ENCODE data around the gene CEBPB.
"Not testable (repeated sequence)": the region's sequence is repeated elsewhere in the genome, so short reads cannot be mapped to it uniquely, and the experiment has no call there.

Gene CEBPB

DNA sequence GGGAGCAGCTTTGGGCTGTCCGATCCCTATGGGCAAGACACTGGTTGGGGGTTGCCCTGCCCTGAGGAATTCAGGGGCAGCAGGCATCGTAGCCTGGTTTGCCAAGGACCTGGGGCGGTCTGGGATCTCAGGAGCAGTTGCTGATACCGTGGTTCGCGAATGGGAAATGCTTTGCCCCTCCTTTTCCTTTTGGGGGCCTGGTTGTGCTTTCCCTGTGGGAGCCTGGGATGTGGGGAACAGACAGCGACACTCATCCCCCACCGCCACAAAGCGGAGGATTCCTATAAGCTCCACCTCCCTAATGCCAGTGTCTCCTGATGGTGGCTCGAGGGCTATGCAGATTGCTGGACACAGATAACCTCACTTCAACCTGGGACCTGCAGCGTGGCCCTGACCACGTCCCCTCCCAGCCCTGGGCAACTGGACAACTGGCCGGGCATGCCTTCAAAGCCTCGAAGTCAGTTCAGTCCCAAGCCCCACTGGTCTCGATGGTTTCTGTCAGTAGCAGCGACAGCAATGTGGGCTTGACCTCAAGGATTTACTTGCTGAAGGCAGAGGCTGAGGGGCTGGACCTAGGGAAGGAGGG, 3.3 kb downstream of the CEBPB start:
- no peak for DNase-seq

DNA sequence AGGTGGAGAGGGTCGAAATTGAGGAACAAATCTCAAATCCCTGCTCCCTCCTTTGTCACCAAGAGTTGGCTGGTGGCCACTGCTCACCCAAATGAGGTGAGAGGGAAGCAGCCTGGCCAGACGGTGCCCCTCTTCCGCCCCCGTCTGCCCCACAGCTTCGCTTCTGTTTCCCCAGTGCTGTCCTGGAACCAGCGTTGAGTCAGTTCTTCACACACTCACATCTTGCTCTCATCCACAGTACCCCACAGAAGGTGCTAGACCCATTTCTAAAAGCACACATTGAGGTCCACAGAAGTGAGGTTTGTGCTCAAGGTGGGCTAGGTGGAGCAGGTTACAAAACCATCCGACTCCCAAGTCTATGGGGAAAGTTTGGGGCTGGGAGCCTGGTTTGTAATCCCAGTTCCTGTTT, 3.8 kb downstream of the CEBPB start:
- no peak for DNase-seq

DNA sequence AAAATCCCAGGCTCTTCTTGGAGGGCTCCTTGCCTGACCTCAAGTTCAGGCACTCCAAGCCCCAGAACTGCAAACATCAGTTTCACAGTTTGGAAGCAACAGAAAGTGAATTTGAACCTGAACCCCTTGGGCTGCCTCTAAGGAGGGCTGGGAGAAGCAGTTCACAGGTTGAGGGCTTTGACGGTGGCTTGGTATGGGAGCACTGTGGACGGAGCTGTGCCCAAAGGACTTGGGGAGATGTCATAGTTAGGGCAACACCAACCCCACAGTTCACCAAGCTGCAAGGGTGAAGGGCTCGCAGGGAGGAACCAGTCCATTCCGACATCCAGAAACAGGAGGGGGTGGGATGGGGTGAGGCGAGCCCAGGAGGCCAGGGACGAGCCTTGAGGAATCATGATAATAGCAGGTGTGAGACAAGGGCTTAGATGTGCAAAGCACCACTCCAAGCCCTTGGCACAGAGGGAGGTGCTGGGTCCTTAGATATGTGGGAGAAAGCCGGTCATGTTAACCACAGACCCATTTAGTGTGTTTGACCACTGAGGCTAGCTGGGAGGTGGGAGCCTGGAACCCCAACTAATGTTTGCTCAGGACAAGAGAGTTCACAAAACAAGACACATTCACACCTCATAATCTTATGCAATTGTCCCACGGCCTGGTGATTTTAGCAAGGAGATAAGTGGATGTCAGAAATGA, 4.3 kb downstream of the CEBPB start:
- no peak for DNase-seq

DNA sequence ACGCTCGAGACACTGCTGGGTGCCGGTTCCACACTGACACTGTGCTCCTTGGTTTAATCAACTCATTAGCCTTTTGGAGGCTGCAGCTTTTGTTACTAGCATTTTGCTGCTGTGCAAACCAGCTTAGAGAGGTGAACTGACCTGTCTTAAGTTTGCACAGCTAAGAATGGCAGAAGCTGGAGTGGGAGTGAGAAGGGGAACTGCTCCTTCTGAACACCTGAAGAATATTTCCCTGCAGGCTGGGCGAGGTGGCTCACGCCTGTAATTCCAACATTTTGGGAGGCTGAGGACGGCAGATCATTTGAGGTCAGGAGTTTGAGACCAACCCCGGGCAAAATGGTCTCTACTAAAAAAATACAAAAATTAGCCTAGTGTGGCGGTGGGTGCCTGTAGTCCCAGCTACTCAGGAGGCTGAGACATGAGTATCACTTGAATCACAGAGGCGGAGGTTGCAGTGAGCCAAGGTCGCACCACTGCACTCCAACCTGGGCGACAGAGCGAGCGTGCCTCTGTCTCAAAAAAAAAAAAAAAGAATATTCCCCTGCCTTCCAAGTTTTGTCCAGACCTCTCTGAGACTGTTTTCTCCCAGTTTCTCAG, 5.0 kb downstream of the CEBPB start:
- no peak for DNase-seq

DNA sequence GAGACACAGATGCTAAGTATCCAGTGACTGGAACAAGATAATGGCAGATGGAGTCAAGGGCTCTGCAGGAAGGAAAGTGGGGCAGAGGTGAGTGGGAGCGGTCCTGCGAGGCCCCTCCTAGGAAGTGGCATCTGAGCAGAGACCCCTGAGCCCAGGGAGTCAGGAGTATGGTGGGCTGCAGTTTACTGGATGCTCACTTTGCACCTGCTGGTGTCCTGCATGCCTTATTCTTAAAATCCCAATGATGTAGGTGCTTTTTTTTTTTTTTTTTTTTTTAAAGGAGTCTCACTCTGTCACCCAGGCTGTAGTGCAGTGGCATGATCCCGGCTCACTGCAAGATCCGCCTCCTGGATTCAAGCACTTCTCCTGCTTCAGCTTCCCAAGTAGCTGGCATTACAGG, 5.6 kb downstream of the CEBPB start:
- no peak for DNase-seq

DNA sequence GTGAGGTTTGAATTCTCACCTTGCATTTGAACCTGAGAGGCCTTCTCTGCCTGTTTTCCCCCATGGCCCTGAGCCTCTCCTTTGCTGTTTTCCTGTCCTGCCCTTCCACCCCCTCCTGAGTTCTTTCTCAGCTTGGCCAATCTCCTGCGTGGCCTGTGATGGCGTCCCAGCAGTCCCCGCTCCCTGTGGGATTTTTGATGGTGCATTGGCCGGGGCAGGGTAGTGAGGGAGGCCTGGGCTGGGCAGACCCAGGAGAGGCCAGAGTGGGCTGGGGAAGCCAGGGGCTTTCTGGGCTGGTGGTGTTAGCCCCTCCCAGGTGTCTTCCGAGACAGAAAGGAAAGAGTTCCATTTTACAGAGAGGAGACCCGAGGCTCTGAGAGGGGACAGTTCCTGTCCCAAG, 6.3 kb downstream of the CEBPB start:
- no peak for DNase-seq

DNA sequence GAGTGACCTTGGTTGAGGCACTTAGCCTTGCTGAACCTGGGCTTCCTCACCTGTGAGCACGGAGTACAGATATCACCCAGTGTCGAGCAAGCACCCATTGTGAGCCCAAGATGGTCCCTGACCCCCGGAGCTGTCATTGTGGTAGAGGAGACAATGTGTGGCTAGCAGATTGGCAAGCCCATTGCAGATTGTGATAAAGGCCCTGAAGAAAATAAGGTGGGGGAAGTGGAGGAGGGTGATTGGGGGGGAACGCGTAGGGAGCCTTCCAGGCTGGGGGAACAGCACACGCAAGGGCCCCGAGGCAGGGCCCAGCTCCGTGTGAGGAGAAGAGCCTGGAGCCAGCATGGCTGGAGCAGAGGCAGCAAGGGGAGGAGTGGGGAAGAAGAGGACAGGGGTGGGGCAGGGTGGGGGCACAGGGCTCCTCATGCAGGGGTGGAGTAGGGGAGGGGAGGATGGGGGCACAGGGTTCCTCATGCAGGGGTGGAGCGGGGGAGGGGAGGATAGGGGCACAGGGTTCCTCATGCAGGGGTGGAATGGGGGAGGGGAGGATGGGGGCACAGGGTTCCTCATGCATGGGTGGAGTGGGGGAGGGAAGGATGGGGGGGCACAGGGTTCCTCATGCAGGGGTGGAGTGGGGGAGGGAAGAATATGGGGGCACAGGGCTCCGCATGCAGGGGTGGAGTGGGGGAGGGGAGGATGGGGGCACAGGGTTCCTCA, 7.0 kb downstream of the CEBPB start:
- no peak for DNase-seq

DNA sequence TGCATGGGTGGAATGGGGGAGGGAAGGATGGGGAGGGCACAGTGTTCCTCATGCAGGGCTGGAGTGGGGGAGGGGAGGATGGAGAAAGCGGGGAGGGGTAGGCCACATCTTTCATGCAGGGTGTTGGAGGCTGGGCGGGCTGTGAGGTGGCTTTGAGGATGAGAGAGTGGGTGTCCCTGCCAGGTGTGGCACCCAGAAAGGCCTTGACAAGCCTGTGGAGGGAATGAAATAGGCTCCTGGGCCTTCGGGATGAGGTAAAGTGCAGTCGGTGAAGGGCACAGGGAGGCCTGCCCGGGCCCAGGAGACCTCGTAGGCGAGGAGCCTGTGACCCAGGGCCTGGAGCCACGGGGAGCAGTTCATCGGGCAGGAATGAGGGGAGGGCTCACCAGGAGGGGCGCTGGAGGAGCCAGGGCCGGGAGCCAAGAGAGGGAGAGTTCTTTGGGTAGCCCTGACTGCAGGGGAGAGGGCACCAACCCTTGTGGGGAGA, 7.6 kb downstream of the CEBPB start:
- no peak for DNase-seq

DNA sequence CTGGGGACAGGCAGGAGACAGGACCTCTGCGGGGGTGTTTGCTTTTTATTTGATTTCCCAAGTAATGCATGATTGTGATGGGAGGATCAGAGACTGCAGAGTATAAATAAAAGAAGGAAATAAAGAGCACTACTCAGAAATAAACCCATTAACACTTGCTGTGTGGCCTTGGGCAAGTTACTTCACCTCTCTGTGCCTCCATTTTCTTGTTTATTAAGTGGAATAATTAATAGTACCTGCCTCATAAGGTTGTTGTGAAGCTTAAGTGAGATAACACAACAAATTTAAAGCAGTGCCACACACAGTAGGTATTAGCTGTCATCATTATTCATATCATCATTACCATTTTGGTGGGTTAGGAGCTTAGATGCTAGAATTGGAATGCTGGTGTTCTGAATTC, 8.1 kb downstream of the CEBPB start:
- no peak for DNase-seq

DNA sequence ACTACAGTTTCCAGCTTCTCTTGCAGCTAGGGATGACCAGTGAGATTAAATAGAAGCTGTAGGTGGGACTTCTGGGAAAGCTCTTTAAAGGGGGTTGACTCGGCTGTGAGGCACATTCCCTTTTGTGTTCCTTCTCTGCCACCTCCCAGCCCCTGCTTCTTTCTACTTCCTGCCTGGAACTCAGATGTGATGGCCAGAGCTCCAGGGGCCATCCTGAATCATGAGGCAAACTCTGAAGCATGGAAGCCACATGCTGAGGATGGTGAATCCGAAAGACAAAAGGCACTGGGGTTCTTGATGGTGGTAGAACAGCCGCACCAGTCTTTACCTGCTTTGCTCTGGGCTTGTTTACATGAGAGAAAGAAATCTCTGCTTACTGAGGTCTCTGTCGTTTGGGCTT, 9.1 kb downstream of the CEBPB start:
- DNase-seq, result no peak

DNA sequence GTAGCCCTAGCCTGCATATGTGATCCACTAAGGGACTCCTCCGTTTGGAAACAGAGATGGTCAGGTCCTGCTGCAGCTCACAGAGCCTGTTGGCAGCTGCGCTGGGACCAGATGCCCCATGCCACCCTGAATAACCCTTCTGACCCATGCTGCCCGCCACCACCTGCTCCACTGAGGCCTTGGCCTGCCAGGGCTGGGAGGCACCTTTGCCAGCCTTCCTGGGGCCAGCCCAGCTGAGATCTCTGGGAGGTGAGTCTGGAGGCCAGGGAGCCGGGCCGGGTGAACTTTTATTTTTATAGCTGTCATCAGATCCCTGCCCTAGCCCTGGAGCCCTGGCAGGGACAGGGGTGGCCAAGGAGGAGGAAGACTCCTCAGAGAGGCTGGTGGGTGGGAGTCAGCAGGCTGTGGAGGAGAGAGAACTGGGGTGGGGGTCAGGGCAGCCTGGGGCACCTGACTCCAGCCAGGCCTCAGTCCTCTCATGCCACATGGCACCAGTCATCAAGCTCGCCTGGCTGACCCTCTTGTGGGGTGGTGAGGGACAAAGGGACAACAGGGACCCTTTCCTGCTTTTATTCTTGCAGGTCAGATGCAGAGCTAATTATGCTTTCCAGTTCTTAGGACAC, 10.0 kb downstream of the CEBPB start:
- DNase-seq, result no peak

DNA sequence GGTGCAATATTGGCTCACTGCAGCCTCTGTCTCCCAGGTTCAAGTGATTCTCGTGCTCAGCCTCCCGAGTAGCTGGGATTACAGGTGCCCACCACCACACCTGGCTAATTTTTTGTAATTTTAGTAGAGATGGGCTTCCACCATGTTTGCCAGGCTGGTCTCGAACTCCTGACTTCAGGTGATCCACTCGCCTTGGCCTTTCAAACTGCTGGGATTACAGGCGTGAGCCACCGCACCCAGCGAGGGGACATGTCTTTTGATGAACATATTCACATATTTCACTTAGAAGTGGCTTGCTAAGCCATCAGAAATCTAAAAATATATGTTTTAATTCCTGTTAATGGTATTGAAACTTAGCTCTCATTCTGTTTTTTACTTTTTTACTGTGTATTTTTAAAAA, 11.1 kb downstream of the CEBPB start:
- DNase-seq, result not testable (repeated sequence)

DNA sequence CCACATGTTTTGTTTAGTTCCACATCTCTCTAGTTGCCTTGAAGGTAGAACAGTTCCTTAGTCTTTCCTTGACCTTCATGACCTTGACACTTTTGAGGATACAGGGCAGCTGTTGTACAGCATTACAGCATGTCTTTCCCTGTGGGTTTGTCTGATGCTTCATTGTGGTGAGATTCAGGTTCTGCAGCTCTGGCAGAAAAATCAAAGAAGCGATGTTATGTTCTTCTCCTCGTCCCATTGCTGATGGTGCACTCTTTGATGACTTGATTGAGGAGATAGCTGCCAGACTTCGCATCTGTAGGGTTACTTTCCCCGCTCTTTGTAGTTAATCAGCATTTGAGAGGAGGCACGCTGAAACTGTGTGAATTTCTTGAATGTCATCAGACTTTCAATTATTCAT, 12.0 kb downstream of the CEBPB start:
- no peak for DNase-seq

DNA sequence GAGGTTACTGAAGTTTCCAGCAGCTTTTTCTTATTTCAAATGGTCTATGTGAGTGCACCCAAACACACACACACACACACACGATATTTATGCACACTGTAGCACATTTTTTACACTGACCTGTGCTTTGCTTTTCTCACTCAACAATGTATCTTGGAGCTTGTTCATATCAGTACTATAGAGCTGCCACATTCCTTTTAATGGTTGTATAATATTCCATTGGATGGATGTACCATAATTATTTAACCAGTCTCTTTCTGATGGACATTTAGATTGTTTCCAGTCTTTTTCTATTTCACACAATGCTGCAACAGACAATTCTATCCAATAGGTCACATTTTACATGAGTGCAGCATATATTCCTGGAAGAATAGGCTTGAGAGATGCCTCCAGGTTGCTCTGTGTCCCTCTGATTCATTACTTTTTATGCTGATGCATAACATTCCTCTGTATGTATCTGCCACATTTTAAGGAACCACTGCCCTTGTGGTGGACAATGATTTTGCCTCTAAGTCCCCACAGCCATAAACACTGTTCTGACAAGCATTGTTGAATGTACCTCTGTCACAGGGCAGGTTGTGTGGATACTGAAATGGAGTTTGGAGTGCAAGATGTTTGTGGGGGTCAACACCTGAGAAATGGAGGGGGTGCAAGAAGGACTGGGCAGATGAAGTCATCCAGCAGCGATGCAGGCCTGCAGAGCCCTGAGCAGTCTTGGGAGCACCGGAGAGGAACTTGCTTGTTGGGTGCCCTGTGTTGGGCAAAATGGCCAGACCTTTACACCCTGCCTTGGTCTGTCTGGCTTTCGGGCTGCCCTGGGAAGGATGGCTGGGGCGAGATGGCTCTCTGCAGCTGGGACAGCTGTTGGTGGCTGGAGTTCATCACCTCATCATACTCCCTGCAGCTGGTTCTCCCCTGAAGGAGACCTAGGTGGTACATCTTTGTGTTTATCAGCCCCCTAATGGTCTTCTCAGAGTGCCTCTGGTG, 13.6 kb downstream of the CEBPB start:
- DNase-seq, result no peak

DNA sequence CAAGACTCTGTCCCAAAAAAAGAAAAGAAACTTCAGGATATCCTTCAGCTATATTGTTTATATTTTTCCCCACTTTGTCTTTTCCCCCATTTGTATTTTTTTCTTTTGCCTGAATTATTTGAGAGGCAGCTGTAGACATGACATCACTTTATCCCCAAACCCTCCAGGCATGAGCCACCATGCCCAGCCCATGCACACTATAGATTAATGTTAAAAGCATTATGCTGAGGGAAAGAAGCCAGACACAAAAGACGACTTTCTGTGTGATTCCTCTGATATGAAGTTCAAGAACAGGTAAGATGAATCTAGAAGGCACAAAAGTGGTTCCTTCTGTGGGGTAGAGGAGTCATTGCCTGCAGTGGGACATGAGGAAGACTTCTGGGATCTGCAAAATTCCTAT, 16.4 kb downstream of the CEBPB start:
- no peak for DNase-seq

DNA sequence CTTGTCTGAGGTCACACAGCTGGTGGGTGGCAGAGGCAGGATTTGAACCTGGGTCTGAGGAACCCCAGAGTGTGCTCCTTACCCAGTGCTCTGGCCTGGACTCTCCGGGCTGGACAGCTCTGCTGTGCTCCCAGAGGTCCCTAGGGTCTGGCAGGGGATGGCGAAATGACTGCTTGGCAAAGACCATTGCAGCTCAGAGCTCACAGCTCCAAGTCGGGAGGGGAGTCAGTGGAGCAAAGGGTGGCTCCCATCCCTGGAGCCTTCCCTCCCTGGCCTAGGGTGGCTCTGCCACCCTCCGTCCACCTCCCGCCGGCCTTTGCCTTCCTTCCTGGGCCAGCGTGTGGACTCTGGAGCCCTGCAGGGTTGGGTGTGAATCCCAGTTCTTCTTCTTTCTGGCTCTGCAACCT, 17.5 kb downstream of the CEBPB start:
- no peak for DNase-seq

DNA sequence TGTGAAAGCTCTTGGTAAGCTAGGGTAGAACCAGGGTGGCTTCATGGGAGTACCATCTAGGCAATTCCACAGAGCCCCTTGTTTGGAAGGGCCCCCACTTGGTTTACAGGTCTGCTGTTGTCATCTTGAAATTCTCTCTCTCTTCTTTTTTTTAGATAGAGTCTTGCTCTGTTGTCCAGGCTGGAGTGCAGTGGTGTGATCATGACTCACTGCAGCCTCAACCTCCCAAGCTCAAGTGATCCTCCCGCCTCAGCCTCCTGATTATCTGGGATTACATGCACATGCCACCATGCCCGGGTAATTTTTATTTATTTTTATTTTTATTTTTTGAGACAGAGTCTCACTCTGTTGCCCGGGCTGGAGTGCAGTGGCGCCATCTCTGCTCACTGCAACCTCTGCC, 18.2 kb downstream of the CEBPB start:
- DNase-seq, result not testable (repeated sequence)

DNA sequence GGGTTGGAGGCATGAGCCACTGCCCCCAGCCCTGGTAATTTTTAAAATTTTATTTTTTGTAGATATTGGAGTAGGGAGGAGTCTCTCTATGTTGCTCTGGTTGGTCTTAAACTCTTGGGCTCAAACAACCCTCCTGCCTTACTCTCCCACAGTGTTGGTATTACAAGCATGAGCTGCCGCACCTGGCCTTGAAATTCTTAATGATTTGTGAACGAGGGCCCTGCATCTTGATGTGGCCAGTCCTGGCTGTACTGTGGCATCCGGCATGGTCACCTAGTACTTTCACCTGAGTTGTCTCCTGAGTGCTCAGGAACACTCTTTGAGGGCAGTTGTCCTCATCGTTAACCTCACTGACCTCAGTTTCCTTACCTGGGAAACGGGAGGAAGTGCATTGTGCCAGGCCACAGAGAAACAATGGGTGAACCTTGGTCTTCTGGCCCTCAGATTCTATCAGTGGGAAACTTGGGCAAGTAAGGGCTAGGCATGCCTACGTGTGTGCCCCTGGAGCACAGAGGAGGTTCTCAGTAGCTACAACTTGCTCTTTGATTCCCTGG, 19.5 kb downstream of the CEBPB start:
- no peak for DNase-seq

DNA sequence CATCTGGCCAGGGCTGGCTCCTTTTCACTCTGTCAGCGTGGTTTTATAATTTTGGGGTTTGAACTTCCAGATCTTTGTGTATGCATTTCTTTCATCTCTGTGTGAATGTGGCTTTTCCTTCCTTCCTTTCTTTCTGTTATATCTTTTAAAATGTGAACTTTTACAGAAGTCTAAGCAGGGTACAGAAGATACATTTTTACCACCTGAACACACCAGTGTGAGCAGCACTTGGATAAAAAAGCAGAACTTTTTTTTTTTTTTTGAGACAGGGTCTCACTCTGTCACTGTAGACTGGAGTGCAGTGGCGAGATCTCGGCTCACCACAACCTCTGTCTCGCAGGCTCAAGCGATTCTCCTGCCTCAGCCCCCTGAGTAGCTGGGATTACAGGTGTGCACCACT, 20.5 kb downstream of the CEBPB start:
- DNase-seq, result no peak

DNA sequence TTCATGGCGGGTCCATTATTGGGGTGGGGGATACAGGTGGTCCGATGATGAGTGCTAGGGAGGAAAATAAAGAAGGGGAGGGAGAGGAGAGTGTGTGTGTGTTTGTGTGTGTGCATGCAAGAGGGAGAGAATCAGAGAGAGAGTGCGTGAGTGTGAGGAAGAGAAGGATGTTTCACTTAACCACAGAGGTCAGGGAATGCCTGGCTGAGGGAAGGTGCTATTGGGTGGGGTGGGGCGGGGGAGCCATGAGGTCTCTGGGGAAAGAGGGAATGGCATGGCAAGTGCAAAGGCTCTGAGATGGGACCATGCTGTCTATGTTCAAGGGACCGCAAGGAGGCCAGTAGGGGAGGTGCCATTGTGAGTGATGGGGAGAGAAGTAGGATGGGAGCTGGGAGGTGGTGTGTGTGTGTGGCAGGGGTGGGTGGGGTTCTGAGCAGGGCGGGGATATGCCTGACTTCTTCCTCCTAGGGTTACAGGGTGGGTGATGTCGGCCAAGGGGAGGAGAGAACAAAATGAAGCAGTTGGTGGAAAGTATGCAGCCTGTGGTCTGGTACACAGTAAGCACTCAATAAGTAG, 23.0 kb downstream of the CEBPB start:
- no peak for DNase-seq

DNA sequence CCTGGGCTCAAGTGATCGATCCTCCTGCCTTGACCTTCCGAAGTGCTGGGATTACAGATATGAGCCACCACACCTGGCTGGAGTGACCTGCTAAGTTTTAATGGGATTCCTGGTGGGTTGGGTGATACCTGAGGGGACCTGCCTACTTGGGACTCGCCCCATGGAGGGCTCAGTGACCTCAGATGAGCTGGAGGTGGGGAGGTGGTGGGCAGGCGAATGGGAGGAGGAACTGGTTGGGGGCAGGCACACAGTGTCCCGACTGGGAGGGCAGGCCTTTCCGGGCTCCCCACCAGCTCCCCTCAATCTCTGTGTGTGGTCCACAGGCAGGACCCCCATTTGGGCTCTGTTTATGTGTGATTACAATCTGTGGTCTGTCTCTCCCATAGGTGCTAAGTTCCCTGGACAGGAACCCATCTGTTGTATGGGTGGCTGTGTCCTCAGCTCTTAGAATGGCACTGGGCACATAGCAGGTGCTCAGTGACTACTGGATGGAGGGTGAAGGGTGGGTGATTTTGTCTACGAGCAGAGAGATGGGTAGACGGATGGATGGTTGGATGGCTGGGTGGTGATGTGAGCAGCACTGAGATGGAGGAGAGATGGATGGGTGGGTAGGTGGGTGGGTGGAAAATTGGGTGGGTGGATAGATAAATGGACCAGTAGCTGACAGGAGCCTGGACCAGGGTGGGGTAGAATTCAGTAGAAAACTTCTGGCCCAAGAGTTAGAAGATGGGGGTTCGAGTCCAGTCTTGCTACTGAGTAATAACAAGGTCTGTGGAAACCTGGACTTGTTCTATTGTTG, 23.8 kb downstream of the CEBPB start:
- DNase-seq, result no peak
